Measurements from ENCODE around the gene AQP4. TPM values are rescaled to one million over a fixed set of nuclear protein-coding genes. Genes with fewer than 3 reads are reported as not detected.

The AQP4 gene
- total RNA-seq, 4 donors from 2014 or later = 0.16 TPM; not detected in 3

GRCh38 chr18:26818461-26818860, 47.0 kb downstream of the AQP4 start:
- TF ChIP-seq CTCF (IDR thresholded peaks at IDR 0.05; ENCODE audit: low read depth) = no peak

- TF ChIP-seq CTCF (IDR thresholded peaks at IDR 0.05; ENCODE audit: low read depth) = no peak
These were observed 52.5 kb downstream of the AQP4 start for GRCh38 chr18:26813043-26813442.

GRCh38 chr18:26812462-26812861, 53.0 kb downstream of the AQP4 start:
- no peak for TF ChIP-seq CTCF (IDR thresholded peaks at IDR 0.05; ENCODE audit: low read depth)

- TF ChIP-seq CTCF (IDR thresholded peaks at IDR 0.05; ENCODE audit: low read depth) = no peak
These were observed 56.2 kb downstream of the AQP4 start for GRCh38 chr18:26809346-26809745.

GRCh38 chr18:26806224-26806623, 59.3 kb downstream of the AQP4 start:
- TF ChIP-seq CTCF (IDR thresholded peaks at IDR 0.05; ENCODE audit: low read depth) = no peak

- TF ChIP-seq CTCF (IDR thresholded peaks at IDR 0.05; ENCODE audit: low read depth) = no peak
These were observed 61.0 kb downstream of the AQP4 start for GRCh38 chr18:26804519-26804918.

GRCh38 chr18:26803643-26804042, 61.9 kb downstream of the AQP4 start:
- no peak for TF ChIP-seq CTCF (IDR thresholded peaks at IDR 0.05; ENCODE audit: low read depth)

Measured in subcutaneous adipose tissue (tissue), 4 donors.